A549 treated with AZD2906 at 1 μM for 4 hours (cell line): ENCODE data around the gene FLRT3. TPM values are rescaled to one million over a fixed set of nuclear protein-coding genes. Genes with fewer than 3 reads are reported as not detected.

Experiments
- total RNA-seq: library from RNA; stranded (reverse); fragments of 200-300 nt; extraction: Qiagen RNA extraction; gene quantifications from 5 replicates; pipeline ENCODE4 v1.2.3, GENCODE V29; 2022

Gene FLRT3
- total RNA-seq: 2.4 to 3.4 TPM (median 2.6 TPM) in 5 replicates

DNA sequence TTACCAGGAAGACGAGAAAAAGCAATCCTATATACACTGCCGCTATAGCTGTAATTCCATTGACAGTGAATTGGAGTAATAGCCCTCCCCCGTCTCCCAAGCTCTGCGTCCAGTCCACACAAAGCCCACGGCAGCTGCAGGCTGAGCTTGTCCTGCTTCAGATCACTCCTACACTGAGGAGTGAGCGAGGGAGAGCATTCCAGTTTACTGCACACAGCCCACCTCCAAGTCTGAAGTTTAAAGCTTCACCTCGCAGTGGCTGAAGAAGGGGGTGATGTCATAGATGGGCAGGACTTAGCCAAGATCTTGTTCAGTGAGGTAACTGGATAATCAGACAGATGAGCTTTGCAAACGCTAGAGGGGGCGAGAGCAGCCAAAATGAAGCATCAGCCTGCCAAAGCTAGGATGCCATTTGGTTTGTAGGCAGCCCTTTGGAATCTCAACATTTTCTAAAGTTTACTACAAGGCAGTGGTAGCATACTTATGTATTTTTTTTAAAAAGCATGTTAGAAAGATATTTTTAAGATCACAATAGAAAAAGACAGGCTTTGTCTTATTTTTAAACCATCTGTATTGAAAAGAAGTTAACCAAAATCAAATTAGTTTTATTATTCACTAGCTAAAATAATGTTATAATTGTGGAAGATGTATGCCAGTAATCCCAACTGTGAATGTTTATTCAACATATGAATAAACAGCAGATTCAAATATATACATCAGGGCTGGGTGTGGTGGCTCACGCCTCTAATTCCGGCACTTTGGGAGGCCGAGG, at the start of gene FLRT3:
Gene FLRT3, minus strand, starts transcription at position 213 of the 772 bp plus-strand sequence. CDS start 10,106 bp downstream, outside the sequence.

